ENCODE results near the gene CSRP2. TPM values are rescaled to one million over a fixed set of nuclear protein-coding genes. Genes with fewer than 3 reads are reported as not detected.

CSRP2 gene
- total and polyA plus RNA-seq, 2 of the 13 experiments (the other 11 are each of a cell fraction or from before 2014, with no cell fraction given), result 7.2 to 8.0 TPM

- TF ChIP-seq NCOR1 (IDR thresholded peaks at IDR 0.05; ENCODE audit: borderline replicate concordance, low read length) (no peak), SRY (CRISPR knock-in tag; IDR thresholded peaks at IDR 0.05) (no peak), PAX8 (CRISPR knock-in tag; IDR thresholded peaks at IDR 0.05; ENCODE audit: borderline replicate concordance) (no peak), HOXA9 (CRISPR knock-in tag; IDR thresholded peaks at IDR 0.05; ENCODE audit: borderline replicate concordance) (no peak), STAG1 (CRISPR knock-in tag; IDR thresholded peaks at IDR 0.05) (no peak), CREBL2 (CRISPR knock-in tag; IDR thresholded peaks at IDR 0.05; ENCODE audit: borderline replicate concordance) (no peak), PHF21A (CRISPR knock-in tag; IDR thresholded peaks at IDR 0.05) (peak; percentile 45), E2F5 (CRISPR knock-in tag; conservative IDR thresholded peaks at IDR 0.05) (no peak), ZNF34 (CRISPR knock-in tag; IDR thresholded peaks at IDR 0.05; ENCODE audit: borderline replicate concordance) (0 out of 2 replicates have a peak, but pooled peaks have one; percentile 29), BHLHE40 (IDR thresholded peaks at IDR 0.05; ENCODE audit: low read length) (no peak), HNRNPLL (IDR thresholded peaks at IDR 0.05; ENCODE audit: low read depth, low read length, poor library complexity, severe bottlenecking) (peak; percentile 80), NFAT5 (CRISPR knock-in tag; IDR thresholded peaks at IDR 0.05) (no peak), ETS1 (CRISPR knock-in tag; IDR thresholded peaks at IDR 0.05) (no peak), ZFX (CRISPR knock-in tag; IDR thresholded peaks at IDR 0.05; ENCODE audit: low read depth) (no peak), CHCHD3 (CRISPR knock-in tag; IDR thresholded peaks at IDR 0.05) (peak; percentile 73; the same call in 1 of the 2 replicates), TCF7 (IDR thresholded peaks at IDR 0.05; ENCODE audit: low read depth) (no peak), TBX3 (IDR thresholded peaks at IDR 0.05; ENCODE audit: borderline replicate concordance) (no peak), ADNP (CRISPR knock-in tag; IDR thresholded peaks at IDR 0.05) (no peak), MIXL1 (CRISPR knock-in tag; IDR thresholded peaks at IDR 0.05) (no peak), RELA (CRISPR knock-in tag; IDR thresholded peaks at IDR 0.05) (no peak)
- TF ChIP-seq, protein P1, sequence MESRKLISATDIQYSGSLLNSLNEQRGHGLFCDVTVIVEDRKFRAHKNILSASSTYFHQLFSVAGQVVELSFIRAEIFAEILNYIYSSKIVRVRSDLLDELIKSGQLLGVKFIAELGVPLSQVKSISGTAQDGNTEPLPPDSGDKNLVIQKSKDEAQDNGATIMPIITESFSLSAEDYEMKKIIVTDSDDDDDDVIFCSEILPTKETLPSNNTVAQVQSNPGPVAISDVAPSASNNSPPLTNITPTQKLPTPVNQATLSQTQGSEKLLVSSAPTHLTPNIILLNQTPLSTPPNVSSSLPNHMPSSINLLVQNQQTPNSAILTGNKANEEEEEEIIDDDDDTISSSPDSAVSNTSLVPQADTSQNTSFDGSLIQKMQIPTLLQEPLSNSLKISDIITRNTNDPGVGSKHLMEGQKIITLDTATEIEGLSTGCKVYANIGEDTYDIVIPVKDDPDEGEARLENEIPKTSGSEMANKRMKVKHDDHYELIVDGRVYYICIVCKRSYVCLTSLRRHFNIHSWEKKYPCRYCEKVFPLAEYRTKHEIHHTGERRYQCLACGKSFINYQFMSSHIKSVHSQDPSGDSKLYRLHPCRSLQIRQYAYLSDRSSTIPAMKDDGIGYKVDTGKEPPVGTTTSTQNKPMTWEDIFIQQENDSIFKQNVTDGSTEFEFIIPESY (CRISPR knock-in tag; IDR thresholded peaks at IDR 0.05), result no peak
Measured at GRCh38 chr12:76878899-76879709, at the start of gene CSRP2 (continued).

All from HepG2 (cell line).